ENCODE measurements around the gene MEX3B. TPM values are rescaled to one million over a fixed set of nuclear protein-coding genes. Genes with fewer than 3 reads are reported as not detected.

The MEX3B gene
- total RNA-seq, 1 donor from 2014 or later = 18.7 TPM

DNA sequence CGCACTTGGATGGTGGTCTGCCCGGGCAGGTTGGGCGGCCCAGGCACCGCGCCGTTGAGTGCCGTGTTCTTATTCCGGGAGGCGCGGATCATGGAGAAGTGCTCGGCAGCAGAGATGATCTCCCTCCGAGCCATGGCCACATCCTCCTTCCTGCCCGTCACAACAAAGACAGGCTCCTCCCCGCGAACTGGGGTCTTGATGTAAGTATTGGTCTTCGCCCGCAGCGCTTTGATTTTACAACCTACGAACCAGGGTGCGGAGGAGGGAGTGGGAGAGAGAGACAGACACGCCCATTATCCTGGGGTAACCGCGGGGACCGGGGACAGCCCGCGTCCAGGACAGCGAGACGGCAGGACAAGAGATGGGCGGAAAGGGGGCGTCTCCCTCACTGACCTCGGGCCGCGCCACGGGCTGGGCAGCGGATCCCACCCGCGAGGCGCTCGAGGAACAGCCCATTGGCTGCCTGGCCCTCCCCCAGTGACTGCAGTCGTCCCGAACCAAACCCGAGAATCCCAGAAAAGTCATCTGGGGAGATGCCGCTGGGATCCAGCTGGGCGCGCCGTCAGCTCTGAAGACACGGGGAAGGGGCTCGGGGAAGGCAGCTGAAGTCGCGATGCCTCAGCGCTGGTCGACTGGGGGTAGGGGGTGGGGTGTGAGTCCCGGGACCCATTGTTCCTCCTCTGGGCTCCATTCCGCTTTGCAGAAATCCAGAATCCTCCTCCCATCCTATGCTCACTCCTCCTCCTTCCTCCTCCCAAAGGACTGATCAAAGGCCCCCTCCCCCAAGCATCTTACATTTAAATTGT lies 1.2 kb downstream of the MEX3B start:
- H3K4me2 ChIP-seq (ENCODE audit: low read length) = peak overlapping the region; percentile 98
- Mint-ChIP-seq H3K36me3 (ENCODE audit: low read depth, unreplicated experiment) (peaks cover 8% of the 10 kb centered on the region), H3K9me3 (ENCODE audit: unreplicated experiment) (no peaks in the 10 kb centered on the region), H3K4me1 (ENCODE audit: low read depth, unreplicated experiment) (peaks cover 15% of the 10 kb centered on the region), H3K27me3 (ENCODE audit: low read depth, unreplicated experiment) (peaks cover 17% of the 10 kb centered on the region), H3K27ac (ENCODE audit: unreplicated experiment) (peak overlapping the region; percentile 96), H3K4me3 (ENCODE audit: unreplicated experiment) (peak overlapping the region; percentile 99)
- H3K9ac ChIP-seq (ENCODE audit: low read length) = peak overlapping the region; percentile 96
- peak overlapping the region; percentile 91 for H3K4me3 ChIP-seq (ENCODE audit: insufficient read depth, low read depth, low read length)
- H2AFZ ChIP-seq (ENCODE audit: low read depth, low read length) = peak overlapping the region; percentile 69
- TF ChIP-seq, protein P1, sequence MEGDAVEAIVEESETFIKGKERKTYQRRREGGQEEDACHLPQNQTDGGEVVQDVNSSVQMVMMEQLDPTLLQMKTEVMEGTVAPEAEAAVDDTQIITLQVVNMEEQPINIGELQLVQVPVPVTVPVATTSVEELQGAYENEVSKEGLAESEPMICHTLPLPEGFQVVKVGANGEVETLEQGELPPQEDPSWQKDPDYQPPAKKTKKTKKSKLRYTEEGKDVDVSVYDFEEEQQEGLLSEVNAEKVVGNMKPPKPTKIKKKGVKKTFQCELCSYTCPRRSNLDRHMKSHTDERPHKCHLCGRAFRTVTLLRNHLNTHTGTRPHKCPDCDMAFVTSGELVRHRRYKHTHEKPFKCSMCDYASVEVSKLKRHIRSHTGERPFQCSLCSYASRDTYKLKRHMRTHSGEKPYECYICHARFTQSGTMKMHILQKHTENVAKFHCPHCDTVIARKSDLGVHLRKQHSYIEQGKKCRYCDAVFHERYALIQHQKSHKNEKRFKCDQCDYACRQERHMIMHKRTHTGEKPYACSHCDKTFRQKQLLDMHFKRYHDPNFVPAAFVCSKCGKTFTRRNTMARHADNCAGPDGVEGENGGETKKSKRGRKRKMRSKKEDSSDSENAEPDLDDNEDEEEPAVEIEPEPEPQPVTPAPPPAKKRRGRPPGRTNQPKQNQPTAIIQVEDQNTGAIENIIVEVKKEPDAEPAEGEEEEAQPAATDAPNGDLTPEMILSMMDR (IDR thresholded peaks at IDR 0.05; ENCODE audit: insufficient read depth, low read depth, low read length) = no peak
- TF ChIP-seq EZH2 (IDR thresholded peaks at IDR 0.05; ENCODE audit: insufficient read depth, low read length) = no peak
- no peaks in the 10 kb centered on the region for H3K9me3 ChIP-seq (ENCODE audit: insufficient read depth, low read depth, low read length)
- H3K27me3 ChIP-seq (ENCODE audit: insufficient read depth, low read length) = peaks cover 3% of the 10 kb centered on the region
- DNase-seq (ENCODE audit: low read depth) (peak; percentile 77), FAIRE-seq (no peak)
- H3K4me1 ChIP-seq (ENCODE audit: insufficient read depth, low read length) = peaks cover 22% of the 10 kb centered on the region
- peaks cover 42% of the 10 kb centered on the region for H3K79me2 ChIP-seq (ENCODE audit: insufficient read depth, low read length)
- H3K36me3 ChIP-seq (ENCODE audit: insufficient read depth, low read length) = peaks cover 14% of the 10 kb centered on the region
- peak overlapping the region; percentile 90 for H3K27ac ChIP-seq (ENCODE audit: low read depth, low read length)
- peaks cover 48% of the 10 kb centered on the region for H4K20me1 ChIP-seq (ENCODE audit: insufficient read depth, low read length)

DNA sequence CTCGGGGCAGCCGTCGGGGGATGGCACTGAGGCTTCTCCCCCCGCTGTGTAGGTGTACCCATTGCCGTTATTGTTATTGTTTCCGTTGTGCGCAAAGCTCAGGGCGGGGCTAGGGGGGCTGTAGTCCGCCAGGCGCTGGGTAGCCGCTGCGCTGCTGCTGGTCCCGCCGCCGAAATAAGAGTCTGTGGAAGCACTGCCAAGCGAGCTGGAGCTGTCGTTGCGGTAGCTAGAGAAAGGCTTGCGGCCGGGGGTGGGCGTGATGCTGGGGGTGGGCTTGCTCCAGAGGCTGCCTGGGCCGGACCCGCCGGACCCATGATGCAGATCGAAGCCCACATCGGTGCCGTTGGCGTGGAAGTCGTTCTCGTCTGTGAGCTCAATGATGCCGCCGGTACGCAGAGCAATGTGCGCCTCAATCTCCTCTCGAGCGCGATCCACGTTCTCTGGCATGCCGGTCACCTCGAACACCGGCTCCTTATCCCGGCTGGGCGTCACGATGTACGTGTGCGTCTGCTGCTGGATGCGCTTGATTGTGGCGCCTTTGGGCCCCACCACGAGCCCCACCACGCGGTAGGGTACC lies 1.9 kb downstream of the MEX3B start:
- H3K4me3 Mint-ChIP-seq (ENCODE audit: unreplicated experiment) = peak overlapping the region; percentile 99
- peak overlapping the region; percentile 90 for H3K27ac ChIP-seq (ENCODE audit: low read depth, low read length)
- peak overlapping the region; percentile 98 for H3K4me2 ChIP-seq (ENCODE audit: low read length)
- H3K27me3 Mint-ChIP-seq (ENCODE audit: low read depth, unreplicated experiment) = peaks cover 14% of the 10 kb centered on the region
- FAIRE-seq (no peak), DNase-seq (ENCODE audit: low read depth) (no peak)
- peak overlapping the region; percentile 96 for H3K9ac ChIP-seq (ENCODE audit: low read length)
- peaks cover 51% of the 10 kb centered on the region for H4K20me1 ChIP-seq (ENCODE audit: insufficient read depth, low read length)
- H2AFZ ChIP-seq (ENCODE audit: low read depth, low read length) = peak overlapping the region; percentile 69
- peaks cover 3% of the 10 kb centered on the region for H3K27me3 ChIP-seq (ENCODE audit: insufficient read depth, low read length)
- peak overlapping the region; percentile 96 for H3K27ac Mint-ChIP-seq (ENCODE audit: unreplicated experiment)
- H3K9me3 ChIP-seq (ENCODE audit: insufficient read depth, low read depth, low read length) = no peaks in the 10 kb centered on the region
- H3K4me1 ChIP-seq (ENCODE audit: insufficient read depth, low read length) = peaks cover 22% of the 10 kb centered on the region
- no peaks in the 10 kb centered on the region for H3K9me3 Mint-ChIP-seq (ENCODE audit: unreplicated experiment)
- TF ChIP-seq, protein P1 (IDR thresholded peaks at IDR 0.05; ENCODE audit: insufficient read depth, low read depth, low read length) = no peak
- TF ChIP-seq EZH2 (IDR thresholded peaks at IDR 0.05; ENCODE audit: insufficient read depth, low read length) = no peak
- H3K4me1 Mint-ChIP-seq (ENCODE audit: low read depth, unreplicated experiment) = peaks cover 15% of the 10 kb centered on the region
- peaks cover 14% of the 10 kb centered on the region for H3K36me3 ChIP-seq (ENCODE audit: insufficient read depth, low read length)
- peaks cover 8% of the 10 kb centered on the region for H3K36me3 Mint-ChIP-seq (ENCODE audit: low read depth, unreplicated experiment)
- peaks cover 42% of the 10 kb centered on the region for H3K79me2 ChIP-seq (ENCODE audit: insufficient read depth, low read length)
- H3K4me3 ChIP-seq (ENCODE audit: insufficient read depth, low read depth, low read length) = peak overlapping the region; percentile 91

Measured in astrocyte (in vitro differentiated cells and primary cell).